ENCODE data around the gene RBL1.

DNA sequence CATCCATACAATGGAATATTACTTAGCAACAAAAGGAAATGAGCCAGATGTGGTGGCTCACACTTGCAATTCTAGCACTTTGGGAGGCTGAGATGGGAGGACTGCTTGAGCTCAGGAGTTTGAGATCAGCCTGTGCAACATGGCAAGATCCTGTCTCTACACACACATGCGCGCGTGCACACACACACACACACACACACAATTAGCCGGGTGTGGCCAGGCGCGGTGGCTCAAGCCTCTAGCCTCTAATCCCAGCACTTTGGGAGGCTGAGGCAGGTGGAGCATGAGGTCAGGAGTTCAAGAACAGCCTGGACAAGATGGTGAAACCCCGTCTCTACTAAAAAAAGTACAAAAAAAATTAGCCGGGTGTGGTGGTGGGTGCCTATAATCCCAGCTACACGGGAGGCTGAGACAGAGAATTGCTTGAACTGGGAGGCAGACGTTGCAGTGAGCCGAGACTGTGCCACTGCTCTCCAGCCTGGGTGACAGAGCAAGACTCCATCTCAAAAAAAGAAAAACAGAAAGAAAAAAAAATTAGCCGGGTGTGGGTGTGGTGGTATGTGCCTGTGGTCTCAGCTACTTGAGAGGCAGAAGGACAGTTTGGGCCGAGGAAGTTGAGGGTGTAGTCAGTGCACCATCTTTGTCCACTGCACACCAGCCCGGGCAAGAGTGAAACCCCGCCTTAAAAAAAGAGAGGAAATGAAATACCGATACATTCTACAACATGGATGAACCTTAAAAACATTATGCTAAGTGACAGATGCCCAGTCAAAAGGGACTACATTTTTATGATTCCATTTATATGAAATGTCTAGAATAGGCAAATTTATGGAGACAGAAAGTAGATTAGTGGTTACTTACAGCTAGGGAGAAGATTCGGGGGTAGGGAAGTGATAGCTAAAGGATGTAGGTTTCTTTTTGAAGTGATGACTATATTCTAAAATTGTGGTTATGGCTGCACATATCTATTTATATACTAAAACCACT lies 52.5 kb downstream of the RBL1 start:
- TF ChIP-seq, protein P1, sequence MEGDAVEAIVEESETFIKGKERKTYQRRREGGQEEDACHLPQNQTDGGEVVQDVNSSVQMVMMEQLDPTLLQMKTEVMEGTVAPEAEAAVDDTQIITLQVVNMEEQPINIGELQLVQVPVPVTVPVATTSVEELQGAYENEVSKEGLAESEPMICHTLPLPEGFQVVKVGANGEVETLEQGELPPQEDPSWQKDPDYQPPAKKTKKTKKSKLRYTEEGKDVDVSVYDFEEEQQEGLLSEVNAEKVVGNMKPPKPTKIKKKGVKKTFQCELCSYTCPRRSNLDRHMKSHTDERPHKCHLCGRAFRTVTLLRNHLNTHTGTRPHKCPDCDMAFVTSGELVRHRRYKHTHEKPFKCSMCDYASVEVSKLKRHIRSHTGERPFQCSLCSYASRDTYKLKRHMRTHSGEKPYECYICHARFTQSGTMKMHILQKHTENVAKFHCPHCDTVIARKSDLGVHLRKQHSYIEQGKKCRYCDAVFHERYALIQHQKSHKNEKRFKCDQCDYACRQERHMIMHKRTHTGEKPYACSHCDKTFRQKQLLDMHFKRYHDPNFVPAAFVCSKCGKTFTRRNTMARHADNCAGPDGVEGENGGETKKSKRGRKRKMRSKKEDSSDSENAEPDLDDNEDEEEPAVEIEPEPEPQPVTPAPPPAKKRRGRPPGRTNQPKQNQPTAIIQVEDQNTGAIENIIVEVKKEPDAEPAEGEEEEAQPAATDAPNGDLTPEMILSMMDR (IDR thresholded peaks at IDR 0.05), result no peak
- no peak for TF ChIP-seq ZFX (IDR thresholded peaks at IDR 0.05; ENCODE audit: borderline replicate concordance)

Measured in 22Rv1 (cell line).